GM18498 (cell line): ENCODE results near the gene ERBB2.

Experiments used
- ATAC-seq: cut with Tn5 transposase; IDR thresholded peaks from one replicate; pipeline ENCODE4 v1.9.1; 2021; ENCODE audit warnings: mild to moderate bottlenecking, moderate library complexity; ENCODE audit not compliant: unreplicated experiment

Gene ERBB2

DNA sequence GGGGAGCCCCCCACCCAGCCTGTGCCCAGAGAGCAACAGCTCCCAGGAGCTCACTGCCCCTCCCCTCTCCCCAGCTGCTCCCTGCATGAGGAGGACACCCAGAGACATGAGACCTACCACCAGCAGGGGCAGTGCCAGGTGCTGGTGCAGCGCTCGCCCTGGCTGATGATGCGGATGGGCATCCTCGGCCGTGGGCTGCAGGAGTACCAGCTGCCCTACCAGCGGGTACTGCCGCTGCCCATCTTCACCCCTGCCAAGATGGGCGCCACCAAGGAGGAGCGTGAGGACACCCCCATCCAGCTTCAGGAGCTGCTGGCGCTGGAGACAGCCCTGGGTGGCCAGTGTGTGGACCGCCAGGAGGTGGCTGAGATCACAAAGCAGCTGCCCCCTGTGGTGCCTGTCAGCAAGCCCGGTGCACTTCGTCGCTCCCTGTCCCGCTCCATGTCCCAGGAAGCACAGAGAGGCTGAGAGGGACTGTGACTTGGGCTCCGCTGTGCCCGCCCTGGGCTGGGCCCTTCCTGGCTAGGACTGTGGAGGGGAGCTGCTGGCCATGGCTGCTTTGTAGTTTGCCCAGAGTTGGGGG is 34.1 kb upstream of the ERBB2 start:
- no peak for ATAC-seq

DNA sequence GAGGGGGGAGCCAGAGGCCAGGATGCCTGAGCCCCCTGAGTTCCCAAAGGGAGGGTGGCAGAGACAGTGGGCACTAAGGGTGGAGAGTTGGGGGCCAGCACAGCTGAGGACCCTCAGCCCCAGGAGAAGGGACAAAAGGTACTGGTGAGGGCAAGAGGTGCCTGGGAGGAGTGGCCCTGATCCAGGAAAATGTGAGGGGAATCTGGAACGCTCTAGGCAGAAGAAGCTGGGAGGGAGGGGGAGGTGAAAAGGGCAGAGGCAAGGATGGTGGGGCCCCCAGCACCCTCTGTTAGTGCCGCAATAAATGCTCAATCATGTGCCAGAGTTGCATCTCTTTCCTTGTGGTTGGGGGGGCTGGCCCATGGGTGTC is 33.6 kb upstream of the ERBB2 start:
- no peak for ATAC-seq

DNA sequence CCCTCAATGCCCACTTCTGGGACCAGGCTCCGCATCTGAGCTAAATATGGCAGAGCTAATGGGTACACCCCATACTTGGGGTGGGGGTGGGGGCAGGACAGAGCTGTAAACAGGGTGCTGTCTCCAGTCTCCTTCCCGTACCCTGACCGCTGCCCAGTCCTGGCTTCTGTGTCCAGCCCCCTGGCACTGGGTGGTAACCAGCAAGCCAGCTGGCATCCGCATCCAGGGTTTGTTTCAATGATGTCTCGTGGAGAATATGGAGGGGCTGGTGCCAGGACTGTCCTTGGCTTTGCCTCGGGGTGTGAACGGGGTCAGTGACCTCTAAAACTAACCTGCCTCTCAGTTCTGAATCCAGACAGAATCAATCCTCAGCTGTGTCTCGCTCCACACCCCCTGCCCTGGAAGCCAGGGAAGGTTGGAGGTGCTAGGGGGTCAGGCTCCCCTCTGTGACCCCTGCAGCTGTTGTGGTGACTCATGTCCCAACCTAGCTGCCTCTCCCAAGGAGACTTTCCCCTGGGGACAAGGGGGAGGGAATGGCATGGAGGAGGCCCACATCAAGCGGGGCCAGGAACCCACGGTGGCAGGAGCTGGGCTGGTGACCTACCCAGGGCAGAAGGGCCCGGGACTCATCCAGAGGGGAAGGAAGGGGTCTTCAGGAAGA is 33.1 kb upstream of the ERBB2 start:
- no peak for ATAC-seq

DNA sequence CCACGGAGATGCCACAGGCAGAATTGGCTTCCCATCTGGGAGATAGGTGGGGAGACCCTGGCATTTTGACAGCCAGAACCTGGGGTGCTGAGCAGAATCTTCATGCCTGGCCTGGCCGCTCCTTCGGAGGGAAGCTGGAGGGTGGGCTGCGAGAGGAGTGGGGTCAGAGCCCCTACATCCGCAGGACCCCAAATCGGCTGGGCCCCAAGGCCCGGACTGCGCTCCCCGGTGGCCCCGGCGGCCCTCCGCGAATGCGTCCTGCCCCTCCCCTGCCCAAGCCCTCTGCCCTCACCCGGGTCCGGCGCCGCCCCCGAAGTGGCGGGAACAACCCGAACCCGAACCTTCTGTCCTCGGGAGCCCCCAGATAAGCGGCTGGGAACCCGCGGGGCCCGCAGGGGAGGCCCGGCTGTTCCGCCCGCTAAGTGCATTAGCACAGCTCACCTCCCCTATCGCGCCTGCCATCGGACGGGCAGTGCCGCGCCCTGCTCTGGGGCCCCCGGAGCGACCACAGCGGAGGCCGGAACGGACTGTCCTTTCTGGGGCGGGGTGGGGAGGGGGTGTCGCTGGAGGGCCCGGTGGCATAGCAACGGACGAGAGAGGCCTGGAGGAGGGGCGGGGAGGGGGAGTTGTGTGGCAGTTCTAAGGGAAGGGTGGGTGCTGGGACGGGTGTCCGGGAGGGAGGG is 32.5 kb upstream of the ERBB2 start:
- no peak for ATAC-seq

DNA sequence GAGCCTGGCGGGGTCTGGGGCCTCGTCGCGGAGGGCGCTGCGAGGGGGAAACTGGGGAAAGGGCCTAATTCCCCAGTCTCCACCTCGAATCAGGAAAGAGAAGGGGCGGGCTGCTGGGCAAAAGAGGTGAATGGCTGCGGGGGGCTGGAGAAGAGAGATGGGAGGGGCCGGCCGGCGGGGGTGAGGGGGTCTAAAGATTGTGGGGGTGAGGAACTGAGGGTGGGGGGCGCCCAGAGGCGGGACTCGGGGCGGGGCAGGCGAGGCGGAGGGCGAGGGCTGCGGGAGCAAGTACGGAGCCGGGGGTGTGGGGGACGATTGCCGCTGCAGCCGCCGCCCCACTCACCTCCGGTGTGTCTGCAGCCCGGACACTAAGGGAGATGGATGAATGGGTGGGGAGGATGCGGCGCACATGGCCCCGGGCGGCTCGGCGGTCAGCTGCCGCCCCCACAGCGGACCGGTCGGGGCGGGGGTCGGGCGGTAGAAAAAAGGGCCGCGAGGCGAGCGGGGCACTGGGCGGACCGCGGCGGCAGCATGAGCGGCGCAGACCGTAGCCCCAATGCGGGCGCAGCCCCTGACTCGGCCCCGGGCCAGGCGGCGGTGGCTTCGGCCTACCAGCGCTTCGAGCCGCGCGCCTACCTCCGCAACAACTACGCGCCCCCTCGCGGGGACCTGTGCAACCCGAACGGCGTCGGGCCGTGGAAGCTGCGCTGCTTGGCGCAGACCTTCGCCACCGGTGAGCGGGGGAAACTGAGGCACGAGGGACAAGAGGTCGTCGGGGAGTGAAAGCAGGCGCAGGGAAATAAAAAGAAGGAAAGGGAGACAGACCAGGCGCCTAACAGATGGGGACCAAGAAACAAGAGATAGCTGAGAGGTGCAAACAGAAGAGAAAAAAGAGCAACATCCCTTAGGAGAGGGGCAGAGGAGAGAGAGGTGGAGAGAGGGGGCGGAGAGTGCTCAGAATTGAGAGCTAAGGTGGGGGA is 31.6 kb upstream of the ERBB2 start, which contains the start of gene PNMT:
TSS of gene PNMT (plus strand) at position 509 of the 980 bp plus-strand sequence. CDS start at position 532, 23 bp downstream.
- ATAC-seq = no peak

DNA sequence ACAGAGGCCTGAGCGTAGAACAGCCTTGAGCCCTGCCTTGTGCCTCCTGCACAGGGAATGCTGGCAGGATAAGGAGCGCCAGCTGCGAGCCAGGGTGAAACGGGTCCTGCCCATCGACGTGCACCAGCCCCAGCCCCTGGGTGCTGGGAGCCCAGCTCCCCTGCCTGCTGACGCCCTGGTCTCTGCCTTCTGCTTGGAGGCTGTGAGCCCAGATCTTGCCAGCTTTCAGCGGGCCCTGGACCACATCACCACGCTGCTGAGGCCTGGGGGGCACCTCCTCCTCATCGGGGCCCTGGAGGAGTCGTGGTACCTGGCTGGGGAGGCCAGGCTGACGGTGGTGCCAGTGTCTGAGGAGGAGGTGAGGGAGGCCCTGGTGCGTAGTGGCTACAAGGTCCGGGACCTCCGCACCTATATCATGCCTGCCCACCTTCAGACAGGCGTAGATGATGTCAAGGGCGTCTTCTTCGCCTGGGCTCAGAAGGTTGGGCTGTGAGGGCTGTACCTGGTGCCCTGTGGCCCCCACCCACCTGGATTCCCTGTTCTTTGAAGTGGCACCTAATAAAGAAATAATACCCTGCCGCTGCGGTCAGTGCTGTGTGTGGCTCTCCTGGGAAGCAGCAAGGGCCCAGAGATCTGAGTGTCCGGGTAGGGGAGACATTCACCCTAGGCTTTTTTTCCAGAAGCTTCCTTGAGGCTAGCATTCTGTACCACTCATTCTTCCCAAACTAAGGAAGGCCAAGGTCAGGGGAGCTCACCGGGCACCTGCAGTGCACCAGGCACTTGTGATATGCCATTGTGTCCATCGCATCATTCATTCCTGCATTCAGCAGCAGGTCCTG is 29.7 kb upstream of the ERBB2 start:
- no peak for ATAC-seq

DNA sequence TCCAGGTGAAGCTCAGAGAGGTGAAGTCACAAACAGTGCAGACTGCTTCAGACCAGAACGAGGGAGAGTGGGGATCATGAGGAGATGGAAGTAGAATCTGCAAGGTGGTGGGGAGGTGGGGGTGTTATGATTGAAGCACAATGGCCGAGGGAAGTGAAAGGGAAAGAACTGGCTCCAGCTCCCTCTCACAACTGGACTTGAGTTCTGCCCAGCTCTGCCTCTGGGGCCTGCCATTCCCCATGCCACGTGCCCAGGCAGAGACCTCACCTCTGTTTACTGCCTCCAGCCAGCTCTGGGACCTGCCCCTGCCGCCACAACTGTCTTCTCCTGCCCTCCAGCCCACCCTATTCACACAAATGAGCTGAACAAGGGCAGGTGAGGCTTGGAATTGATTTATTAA is 29.1 kb upstream of the ERBB2 start:
- no peak for ATAC-seq

DNA sequence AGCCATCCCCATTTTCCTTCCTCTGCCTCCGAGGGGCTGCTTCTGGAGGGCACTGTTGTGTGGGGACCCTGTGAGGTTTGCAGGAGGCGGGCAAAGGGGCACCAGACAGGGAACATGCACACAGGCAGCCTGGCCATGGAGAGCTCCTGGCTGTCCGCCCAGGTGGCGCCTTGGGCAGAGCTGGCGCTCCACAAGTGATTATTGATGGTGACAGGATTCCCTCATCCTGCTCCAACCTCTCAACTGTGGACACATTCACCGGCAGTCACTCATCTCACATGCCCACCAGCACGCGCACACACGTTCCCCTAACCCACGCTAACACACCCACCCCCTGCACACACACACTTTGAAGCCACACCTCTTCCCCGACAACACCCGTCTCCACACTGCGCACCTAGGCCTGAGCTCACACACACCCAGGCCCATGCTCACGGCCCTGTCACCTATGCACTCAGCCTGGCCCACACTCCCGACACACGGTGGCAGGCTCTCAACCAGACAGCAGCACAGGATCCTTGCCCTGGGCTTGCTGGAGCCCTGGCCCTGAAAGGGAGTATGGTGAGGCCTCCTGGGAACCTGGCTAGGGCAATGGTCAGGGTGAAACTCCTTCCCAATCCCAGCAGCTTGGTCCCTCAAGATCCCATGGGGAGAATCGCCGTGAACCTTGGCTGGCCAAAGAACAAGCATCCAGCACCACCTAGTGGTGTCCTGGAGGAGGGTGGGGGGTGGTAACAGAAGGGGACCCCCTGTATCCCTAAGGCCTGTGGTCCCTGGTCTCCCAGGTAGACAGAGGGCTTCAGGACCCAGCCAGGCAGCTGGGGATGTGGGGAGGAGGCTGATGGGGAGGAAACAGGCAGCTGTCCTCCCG is 28.0 kb upstream of the ERBB2 start:
- ATAC-seq = no peak

DNA sequence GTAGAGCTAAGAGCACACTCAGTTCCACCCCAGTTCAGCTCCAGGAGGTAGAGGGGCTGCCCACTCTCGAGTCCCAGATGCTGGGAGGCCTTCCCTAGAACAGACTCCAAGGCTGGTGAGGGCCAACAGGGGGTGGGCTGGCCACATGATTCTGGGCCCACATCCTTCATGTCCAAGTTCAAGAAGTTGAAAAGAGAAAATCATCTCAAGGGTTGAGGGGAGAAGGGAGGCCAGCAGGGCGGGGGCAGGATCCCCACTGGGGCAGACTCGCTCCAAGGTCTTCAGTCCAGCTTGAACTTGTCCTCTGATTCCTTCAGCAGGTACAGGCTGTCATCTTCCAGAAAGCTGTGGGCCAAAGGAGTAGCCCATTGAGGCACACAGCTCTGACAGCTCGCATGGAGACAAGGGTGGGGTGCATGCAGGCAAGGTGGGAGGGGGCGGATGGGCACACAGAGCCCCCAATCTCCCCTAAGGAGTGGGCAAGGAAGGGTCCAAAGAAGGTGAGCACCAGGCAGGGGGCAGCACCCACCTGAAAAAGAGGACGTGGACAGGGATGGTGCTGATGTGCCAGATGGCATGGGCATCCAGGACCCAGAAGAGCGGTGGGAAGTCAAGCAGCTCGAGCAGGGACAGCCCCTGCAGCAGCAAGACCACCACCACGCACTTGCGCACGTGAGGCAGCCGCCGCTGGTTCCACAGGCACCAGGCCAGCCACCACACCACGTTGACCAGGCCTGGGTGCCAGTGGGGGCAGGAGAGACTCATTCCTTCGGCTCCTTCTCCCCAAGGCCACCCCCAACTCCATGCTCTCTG is 27.1 kb upstream of the ERBB2 start:
- ATAC-seq = no peak

DNA sequence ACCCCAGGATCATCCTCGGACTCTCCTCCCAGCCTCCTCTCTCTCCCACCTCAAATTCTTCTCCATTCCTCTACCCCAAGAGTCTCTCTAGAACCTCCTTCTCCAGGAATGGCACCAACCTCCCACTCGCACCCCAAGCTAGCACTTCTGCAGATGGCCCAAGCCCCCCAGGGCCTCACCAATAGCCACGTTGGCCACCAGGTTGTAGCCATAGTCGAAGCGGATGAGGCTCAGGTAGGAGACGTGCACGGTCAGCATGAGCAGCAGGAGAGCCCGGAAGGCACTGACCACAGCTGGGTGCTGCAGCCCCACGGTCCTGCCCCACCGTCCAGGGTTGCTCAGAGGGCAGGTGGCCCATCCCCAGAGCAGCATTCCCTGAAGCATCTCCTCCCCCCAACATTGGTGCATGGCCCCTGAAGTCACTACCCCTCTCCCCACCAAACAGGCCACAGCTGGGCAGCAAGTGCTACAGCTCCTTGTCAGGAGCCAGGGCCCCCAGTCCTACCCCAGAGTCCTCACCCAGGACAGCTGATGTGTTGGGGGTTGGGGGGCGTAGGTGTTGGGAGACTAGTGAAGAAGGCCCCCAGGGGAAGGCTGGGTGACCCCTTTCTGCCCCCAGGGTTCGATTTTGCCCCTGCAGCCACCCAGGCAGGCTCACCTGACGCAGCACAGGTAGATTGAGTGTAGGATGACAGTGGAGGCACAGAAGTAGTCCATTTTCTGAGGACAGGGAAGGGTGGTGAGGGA is 26.4 kb upstream of the ERBB2 start:
- ATAC-seq = no peak

DNA sequence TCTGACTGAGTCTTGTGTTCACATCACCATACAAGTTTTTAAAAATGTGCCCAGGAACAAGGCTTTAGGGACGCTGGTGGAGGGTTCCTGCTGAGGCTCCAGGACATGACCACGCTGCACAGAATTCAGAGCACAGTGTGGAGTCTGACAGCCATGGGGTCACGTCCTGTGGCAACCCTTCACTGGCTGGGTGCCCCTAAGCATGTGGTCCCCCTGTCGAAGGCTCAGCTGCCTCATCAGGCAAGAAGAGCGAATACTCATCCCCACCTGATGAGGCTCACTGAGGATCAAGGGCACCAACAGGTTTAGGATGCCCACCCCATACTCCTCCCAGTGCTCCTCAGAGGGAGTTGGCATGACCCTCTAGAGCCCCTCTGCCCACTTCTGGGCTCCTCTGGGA is 25.7 kb upstream of the ERBB2 start:
- ATAC-seq = no peak

DNA sequence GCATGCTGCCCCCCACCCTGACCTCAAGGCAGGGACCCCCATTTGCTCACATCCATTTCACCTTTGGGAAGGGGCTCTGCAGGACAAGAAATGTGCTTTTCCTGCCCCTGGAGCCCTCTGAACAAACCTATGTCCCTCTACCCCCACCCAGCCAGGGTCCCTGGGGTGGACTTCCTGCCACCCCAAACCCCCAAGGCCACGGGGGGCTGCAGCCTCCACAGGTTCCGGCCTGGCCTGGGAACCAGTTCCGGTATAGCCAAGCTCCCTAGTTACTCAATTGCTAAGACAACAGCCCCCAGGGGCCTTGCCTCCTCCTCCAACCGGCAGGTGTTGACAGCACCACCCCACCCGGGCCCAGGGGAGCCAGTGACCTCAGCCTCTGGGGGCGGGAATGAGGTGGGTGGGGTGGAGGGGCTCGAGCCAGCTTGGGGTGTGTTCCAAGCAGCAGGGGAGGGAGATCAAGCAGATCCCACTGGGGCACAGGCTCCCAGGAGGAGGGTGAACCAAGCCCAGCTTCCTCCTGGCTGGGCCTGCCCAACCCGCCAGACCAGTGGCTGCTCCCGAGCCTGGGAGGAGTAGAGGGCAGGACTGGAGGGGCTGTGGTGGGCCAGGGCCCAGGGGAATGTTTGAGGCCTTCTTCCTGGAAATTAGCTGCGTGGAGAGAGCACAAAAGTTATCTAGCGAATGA is 25.0 kb upstream of the ERBB2 start:
- no peak for ATAC-seq

DNA sequence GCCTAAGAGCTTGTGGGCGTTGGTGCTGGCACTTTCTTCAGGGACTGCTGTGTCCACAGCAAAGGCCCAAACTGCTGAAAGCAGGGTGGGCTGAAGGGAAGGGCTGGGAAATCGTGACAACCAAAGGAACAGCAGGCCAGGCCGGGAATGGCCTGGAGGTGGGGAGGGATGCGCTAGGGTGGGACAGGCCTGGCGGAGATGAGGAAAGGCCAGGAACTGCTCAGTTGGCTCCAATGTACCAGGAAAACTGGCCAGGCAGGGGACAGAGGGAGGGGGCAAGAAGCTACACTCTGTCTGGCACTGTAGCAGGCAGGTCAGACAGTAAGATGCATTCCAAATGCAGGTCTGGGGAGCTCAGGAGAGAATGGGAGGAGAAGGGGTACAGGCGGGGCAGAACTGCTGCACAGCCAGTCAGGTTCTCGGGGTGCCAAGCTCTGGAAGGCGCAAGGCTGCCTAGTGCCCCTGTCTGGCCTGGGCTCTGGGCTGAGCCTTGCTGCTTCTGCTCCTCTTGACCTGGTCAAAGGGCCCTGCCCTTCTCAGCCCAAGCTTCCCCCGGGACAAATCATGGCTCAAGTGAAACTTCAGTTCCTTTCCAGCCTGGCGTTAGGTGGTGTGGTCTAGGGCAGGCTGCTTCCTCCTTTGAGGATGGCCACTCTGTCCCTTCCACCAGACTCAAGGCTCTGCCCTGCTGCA is 24.3 kb upstream of the ERBB2 start:
- ATAC-seq = no peak

DNA sequence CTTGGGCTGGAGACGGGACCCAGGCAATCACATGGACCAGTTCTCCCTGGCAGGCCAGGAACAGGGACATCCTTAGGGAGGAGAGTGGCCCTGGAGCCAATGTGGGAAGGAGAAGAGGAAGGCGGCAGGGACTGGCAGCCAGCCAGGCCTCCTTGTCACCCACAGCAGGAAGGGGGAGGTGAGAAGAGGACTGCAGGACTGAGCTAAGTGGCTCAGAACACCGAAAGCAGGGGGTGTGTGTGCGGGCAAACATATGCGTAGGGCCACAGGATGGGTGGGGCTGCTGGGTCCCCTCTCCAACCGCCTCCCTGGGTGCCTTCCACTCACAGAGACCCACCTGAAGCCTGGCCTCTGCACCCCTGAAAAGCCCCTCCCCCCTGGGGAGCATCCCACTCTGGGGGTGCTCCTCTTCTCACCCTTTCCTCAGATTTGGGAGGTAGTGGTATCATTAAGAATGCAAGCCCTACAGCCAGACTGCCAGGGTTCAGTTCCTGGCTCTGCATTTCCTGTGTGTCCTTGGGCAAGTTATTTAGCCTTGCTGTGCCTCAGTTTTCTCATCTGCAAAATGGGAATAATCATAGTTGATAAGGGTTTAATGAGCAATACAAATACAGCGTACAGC is 23.6 kb upstream of the ERBB2 start:
- no peak for ATAC-seq

DNA sequence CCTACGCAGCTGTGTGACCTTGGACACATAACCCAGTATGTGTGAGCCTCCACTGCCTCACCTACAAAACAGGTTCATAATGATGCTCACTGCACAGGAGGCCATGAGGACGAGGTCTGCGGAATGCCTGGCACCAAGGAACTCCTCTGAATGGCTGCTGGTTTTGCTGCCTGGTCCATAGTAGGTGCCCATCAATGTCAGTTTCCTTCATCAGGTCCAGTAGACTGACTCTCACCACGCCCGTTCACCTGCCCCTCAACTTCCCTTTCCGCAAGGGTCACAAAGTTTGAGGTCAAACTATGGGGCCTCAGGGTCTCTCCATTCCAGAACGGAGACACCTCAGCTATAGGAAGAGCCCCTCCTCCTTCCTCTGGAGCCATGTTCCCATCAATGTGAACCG is 22.8 kb upstream of the ERBB2 start:
- no peak for ATAC-seq
